ENCODE results near the gene RUBCNL.

The RUBCNL gene

GRCh38 chr13:46402178-46402577, 15.1 kb upstream of the RUBCNL start:
- no peak overlapping the region for H3K4me3 ChIP-seq (ENCODE audit: low read depth, low read length)
- DNase-seq (ENCODE audit: low read depth): no peak
- TF ChIP-seq POLR2A (IDR thresholded peaks at IDR 0.05; ENCODE audit: extremely low read depth, insufficient read length) (no peak), MYC (IDR thresholded peaks at IDR 0.05; ENCODE audit: low read depth, low read length) (no peak), CTCF (IDR thresholded peaks at IDR 0.05; ENCODE audit: low read depth, low read length) (no peak), MAX (IDR thresholded peaks at IDR 0.05; ENCODE audit: low read depth, low read length) (no peak)

- H3K4me3 ChIP-seq (ENCODE audit: low read depth, low read length): no peak overlapping the region
- DNase-seq (ENCODE audit: low read depth): peak; percentile 59
- no peak for TF ChIP-seq MYC (IDR thresholded peaks at IDR 0.05; ENCODE audit: low read depth, low read length)
- TF ChIP-seq CTCF (IDR thresholded peaks at IDR 0.05; ENCODE audit: low read depth, low read length): no peak
- TF ChIP-seq POLR2A (IDR thresholded peaks at IDR 0.05; ENCODE audit: extremely low read depth, insufficient read length): no peak
- no peak for TF ChIP-seq MAX (IDR thresholded peaks at IDR 0.05; ENCODE audit: low read depth, low read length)
These were observed 14.4 kb upstream of the RUBCNL start for GRCh38 chr13:46401432-46401831.

- TF ChIP-seq MAX (IDR thresholded peaks at IDR 0.05; ENCODE audit: low read depth, low read length) (no peak), POLR2A (IDR thresholded peaks at IDR 0.05; ENCODE audit: extremely low read depth, insufficient read length) (no peak), MYC (IDR thresholded peaks at IDR 0.05; ENCODE audit: low read depth, low read length) (no peak), CTCF (IDR thresholded peaks at IDR 0.05; ENCODE audit: low read depth, low read length) (no peak)
These were observed 9.3 kb upstream of the RUBCNL start for GRCh38 chr13:46396341-46396740.

GRCh38 chr13:46392967-46393366, 5.9 kb upstream of the RUBCNL start:
- no peak overlapping the region for H3K4me3 ChIP-seq (ENCODE audit: low read depth, low read length)
- DNase-seq (ENCODE audit: low read depth): no peak
- TF ChIP-seq MYC (IDR thresholded peaks at IDR 0.05; ENCODE audit: low read depth, low read length) (no peak), POLR2A (IDR thresholded peaks at IDR 0.05; ENCODE audit: extremely low read depth, insufficient read length) (no peak), MAX (IDR thresholded peaks at IDR 0.05; ENCODE audit: low read depth, low read length) (no peak), CTCF (IDR thresholded peaks at IDR 0.05; ENCODE audit: low read depth, low read length) (no peak)

More at GRCh38 chr13:46396341-46396740, 9.3 kb upstream of the RUBCNL start:
- no peak for DNase-seq (ENCODE audit: low read depth)
- no peak overlapping the region for H3K4me3 ChIP-seq (ENCODE audit: low read depth, low read length)

GRCh38 chr13:46389457-46390451, 2.7 kb upstream of the RUBCNL start:
- no peak overlapping the region for H3K4me3 ChIP-seq (ENCODE audit: low read depth, low read length)
- no peak for TF ChIP-seq CTCF (IDR thresholded peaks at IDR 0.05; ENCODE audit: low read depth, low read length)
- TF ChIP-seq POLR2A (IDR thresholded peaks at IDR 0.05; ENCODE audit: extremely low read depth, insufficient read length): no peak
- TF ChIP-seq MYC (IDR thresholded peaks at IDR 0.05; ENCODE audit: low read depth, low read length): no peak
- no peak for TF ChIP-seq MAX (IDR thresholded peaks at IDR 0.05; ENCODE audit: low read depth, low read length)
- peak; percentile 79 for DNase-seq (ENCODE audit: low read depth)
